ENCODE measurements around the gene CLDN6.

The CLDN6 gene

GRCh38 chr16:3027983-3028715 is 10.2 kb upstream of the CLDN6 start:
- peak; percentile 76 to 89 (median 80) for DNase-seq (ENCODE audit: low read depth in 3 of 3)

- no peak for DNase-seq (ENCODE audit: low read depth in 3 of 3)
Observed at GRCh38 chr16:3027489-3027795, 9.5 kb upstream of the CLDN6 start.

- no peak for DNase-seq (ENCODE audit: low read depth in 3 of 3)
Observed at GRCh38 chr16:3026609-3027488, 8.9 kb upstream of the CLDN6 start.

GRCh38 chr16:3026003-3026378 is 8.0 kb upstream of the CLDN6 start:
- no peak for DNase-seq (ENCODE audit: low read depth in 3 of 3)

GRCh38 chr16:3025032-3026002 is 7.3 kb upstream of the CLDN6 start:
- DNase-seq (ENCODE audit: low read depth in 3 of 3) = no peak

GRCh38 chr16:3023669-3024478 is 5.9 kb upstream of the CLDN6 start, which contains the start of the genes HCFC1R1 and THOC6:
Gene HCFC1R1 (minus strand): TSS chr16:3023942. CDS start chr16:3023941, 1 bp downstream.
Gene THOC6 (plus strand): TSS chr16:3024035. CDS start chr16:3024327, 292 bp downstream.
- DNase-seq (ENCODE audit: low read depth in 3 of 3) = peak; percentile 90 to 97 (median 94)

GRCh38 chr16:3023415-3023668 is 5.4 kb upstream of the CLDN6 start:
- DNase-seq (ENCODE audit: low read depth in 3 of 3) = peak in 1 of 3 experiments; percentile 14

- peak in 1 of 3 experiments; percentile 14 for DNase-seq (ENCODE audit: low read depth in 3 of 3)
Observed at GRCh38 chr16:3022684-3023414, 4.9 kb upstream of the CLDN6 start.

- DNase-seq (ENCODE audit: low read depth in 3 of 3) = peak; percentile 80 to 92 (median 81)
Observed at GRCh38 chr16:3022208-3022683, 4.3 kb upstream of the CLDN6 start.

- DNase-seq (ENCODE audit: low read depth in 3 of 3) = peak; percentile 65 to 92 (median 79)
Observed at GRCh38 chr16:3021449-3022207, 3.6 kb upstream of the CLDN6 start.

- DNase-seq (ENCODE audit: low read depth in 3 of 3) = peak in 1 of 3 experiments; percentile 50
Observed at GRCh38 chr16:3020604-3021448, 2.8 kb upstream of the CLDN6 start.

- peak in 1 of 3 experiments; percentile 71 for DNase-seq (ENCODE audit: low read depth in 3 of 3)
Observed at GRCh38 chr16:3020247-3020603, 2.2 kb upstream of the CLDN6 start, which contains the start of gene TNFRSF12A. Gene TNFRSF12A (plus strand): TSS chr16:3020368. CDS start chr16:3020398, 30 bp downstream.

- DNase-seq (ENCODE audit: low read depth in 3 of 3) = no peak
Observed at GRCh38 chr16:3019594-3020246, 1.7 kb upstream of the CLDN6 start.

- no peak for DNase-seq (ENCODE audit: low read depth in 3 of 3)
Observed at GRCh38 chr16:3017344-3017743, 639 bp downstream of the CLDN6 start.

GRCh38 chr16:3015865-3016521 is 2.0 kb downstream of the CLDN6 start:
- DNase-seq (ENCODE audit: low read depth in 3 of 3) = no peak

- no peak for DNase-seq (ENCODE audit: low read depth in 3 of 3)
Observed at GRCh38 chr16:3014971-3015370, 3.0 kb downstream of the CLDN6 start.

GRCh38 chr16:3013998-3014690 is 3.8 kb downstream of the CLDN6 start:
- no peak for DNase-seq (ENCODE audit: low read depth in 3 of 3)

Measured in stimulated activated CD4-positive, alpha-beta T cell treated with anti-CD3 and anti-CD28 coated beads, TNF-alpha, amount 100 ng/mL, for 24 hours (primary cell).